Transverse colon (tissue), 4 donors: ENCODE measurements around the gene HYI.

Experiments used
- EP300 ChIP-seq: sonication (generic); formaldehyde crosslinking; IDR thresholded peaks from one replicate; pipeline ENCODE4 v1.6.1; 2017; ENCODE audit warnings: antibody characterized with exemption, low read depth
- POLR2A ChIP-seq: fragments of 450-650 bp; IDR thresholded peaks from one replicate; pipeline ENCODE4 v1.6.1; 2016; ENCODE audit warnings: antibody characterized with exemption, mild to moderate bottlenecking, moderate library complexity
- POLR2AphosphoS5 ChIP-seq, 3 donors: sonication (generic); formaldehyde crosslinking; IDR thresholded peaks; one replicate each; pipeline ENCODE4 v1.6.1; 2016; ENCODE audit warnings: antibody characterized with exemption in 3 of 3
- TF ChIP-seq, protein P1 (sequence below), 5 experiments: fragments of 200-600 bp in 3 of 5; fragments of 450-650 bp in 2 of 5; sonication (generic) in 3 of 5; IDR thresholded peaks; 1 replicate in 2 of 5; 2 replicates in 3 of 5; pipeline ENCODE4 v1.5.1; 2016 to 2017; ENCODE audit warnings: antibody characterized with exemption in 5 of 5, inconsistent platforms in 3 of 5, mild to moderate bottlenecking in 2 of 5, moderate library complexity in 1 of 5

DNA sequence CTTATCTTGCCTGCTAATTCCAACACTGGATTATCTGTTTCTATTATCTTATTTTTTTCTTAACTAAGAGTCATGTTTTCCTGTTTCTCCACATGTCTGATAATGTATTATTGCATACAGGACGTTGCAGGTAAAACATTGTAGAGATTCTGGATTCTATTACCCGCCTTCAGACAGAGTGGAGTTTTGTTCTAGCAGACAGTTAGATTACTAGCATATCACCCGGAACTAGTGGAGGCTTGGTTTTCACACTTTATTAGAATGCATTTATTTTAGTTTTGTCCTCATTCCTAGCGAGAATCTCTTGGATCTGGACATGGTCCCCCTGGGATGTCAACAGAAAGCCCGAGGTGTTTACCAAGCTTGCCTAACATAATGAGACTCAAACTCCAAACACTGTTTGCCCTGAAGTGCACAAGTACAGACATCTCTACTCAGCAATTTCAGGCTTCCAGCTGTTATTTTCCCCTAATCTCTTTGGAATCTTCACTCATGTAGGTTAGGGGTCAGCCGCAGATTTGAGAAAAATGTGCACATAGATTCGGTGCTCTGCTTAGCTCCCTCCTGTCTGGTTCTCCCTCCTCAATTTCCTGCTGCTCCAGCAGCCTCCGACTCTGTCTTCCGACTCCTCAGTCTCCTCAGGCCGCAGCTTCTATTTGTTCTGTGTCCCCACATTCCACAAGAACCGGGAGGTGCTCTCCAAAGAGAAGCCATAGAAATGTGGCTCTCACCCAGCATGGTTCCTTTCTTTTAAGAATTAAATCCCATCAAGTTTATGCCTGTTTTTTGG lies 40.1 kb upstream of the HYI start:
- TF ChIP-seq, protein P1, sequence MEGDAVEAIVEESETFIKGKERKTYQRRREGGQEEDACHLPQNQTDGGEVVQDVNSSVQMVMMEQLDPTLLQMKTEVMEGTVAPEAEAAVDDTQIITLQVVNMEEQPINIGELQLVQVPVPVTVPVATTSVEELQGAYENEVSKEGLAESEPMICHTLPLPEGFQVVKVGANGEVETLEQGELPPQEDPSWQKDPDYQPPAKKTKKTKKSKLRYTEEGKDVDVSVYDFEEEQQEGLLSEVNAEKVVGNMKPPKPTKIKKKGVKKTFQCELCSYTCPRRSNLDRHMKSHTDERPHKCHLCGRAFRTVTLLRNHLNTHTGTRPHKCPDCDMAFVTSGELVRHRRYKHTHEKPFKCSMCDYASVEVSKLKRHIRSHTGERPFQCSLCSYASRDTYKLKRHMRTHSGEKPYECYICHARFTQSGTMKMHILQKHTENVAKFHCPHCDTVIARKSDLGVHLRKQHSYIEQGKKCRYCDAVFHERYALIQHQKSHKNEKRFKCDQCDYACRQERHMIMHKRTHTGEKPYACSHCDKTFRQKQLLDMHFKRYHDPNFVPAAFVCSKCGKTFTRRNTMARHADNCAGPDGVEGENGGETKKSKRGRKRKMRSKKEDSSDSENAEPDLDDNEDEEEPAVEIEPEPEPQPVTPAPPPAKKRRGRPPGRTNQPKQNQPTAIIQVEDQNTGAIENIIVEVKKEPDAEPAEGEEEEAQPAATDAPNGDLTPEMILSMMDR (IDR thresholded peaks at IDR 0.05), result no peak
- TF ChIP-seq POLR2A (no peak), EP300 (no peak), POLR2AphosphoS5 (IDR thresholded peaks at IDR 0.05) (no peak)
